ENCODE measurements around the gene GPS2.

The GPS2 gene

GRCh38 chr17:7315570-7316235 lies 543 bp upstream of the GPS2 start:
- no peak for DNase-seq

- DNase-seq: no peak
Observed at GRCh38 chr17:7313890-7314718, 1.1 kb downstream of the GPS2 start.

- DNase-seq: no peak
Observed at GRCh38 chr17:7313088-7313889, 1.9 kb downstream of the GPS2 start.

GRCh38 chr17:7312432-7313087 lies 2.6 kb downstream of the GPS2 start:
- DNase-seq: no peak

GRCh38 chr17:7311110-7311705 lies 4.0 kb downstream of the GPS2 start:
- no peak for DNase-seq

GRCh38 chr17:7309628-7310027 lies 5.5 kb downstream of the GPS2 start:
- DNase-seq: no peak

GRCh38 chr17:7308625-7309433 lies 6.3 kb downstream of the GPS2 start:
- peak; percentile 79 to 84 for DNase-seq

- DNase-seq: peak; percentile 47 to 51
Observed at GRCh38 chr17:7307686-7308624, 7.2 kb downstream of the GPS2 start.

- peak; percentile 100 for DNase-seq
Observed at GRCh38 chr17:7306911-7307685, 8.1 kb downstream of the GPS2 start, which contains the start of gene EIF5A. Gene EIF5A, plus strand, starts transcription at chr17:7307628. Its CDS starts 2,008 bp downstream, at chr17:7309636.

- no peak for DNase-seq
Observed at GRCh38 chr17:7304179-7304578, 11.0 kb downstream of the GPS2 start.

GRCh38 chr17:7296189-7296861 lies 18.8 kb downstream of the GPS2 start:
- peak; percentile 72 to 75 for DNase-seq

GRCh38 chr17:7295230-7296180 lies 19.7 kb downstream of the GPS2 start:
- DNase-seq: no peak

- peak; percentile 79 to 80 for DNase-seq
Observed at GRCh38 chr17:7294614-7295153, 20.5 kb downstream of the GPS2 start, which contains the start of gene YBX2. Gene YBX2, minus strand, starts transcription at chr17:7294639. Its CDS starts 139 bp downstream, at chr17:7294500.

GRCh38 chr17:7293816-7294613 lies 21.1 kb downstream of the GPS2 start:
- DNase-seq: no peak

- DNase-seq: no peak
Observed at GRCh38 chr17:7293159-7293558, 22.0 kb downstream of the GPS2 start.

GRCh38 chr17:7292729-7293128 lies 22.4 kb downstream of the GPS2 start:
- DNase-seq: no peak

Data from activated CD4-positive, alpha-beta T cell treated with anti-CD3 and anti-CD28 coated beads, Interleukin-2, amount 50 U/mL, for 48 hours (primary cell).